ENCODE data around the gene SLC30A7. TPM values are rescaled to one million over a fixed set of nuclear protein-coding genes. Genes with fewer than 3 reads are reported as not detected.

Gene SLC30A7
- total RNA-seq, 2 donors from 2014 or later, result 32.8 to 39.2 TPM

- no peak for TF ChIP-seq CTCF (IDR thresholded peaks at IDR 0.05)
- intact Hi-C loops (cut with DNase I), result no loop called here
- H3K9me3 ChIP-seq, result no peaks in the 10 kb centered on the region
Measured at GRCh38 chr1:100860397-100860991, 35.4 kb upstream of the SLC30A7 start.

GRCh38 chr1:100861379-100861778 is 34.5 kb upstream of the SLC30A7 start:
- Histone ChIP-seq H3K27ac (no peak overlapping the region), H3K9ac (ENCODE audit: low read depth in 2 of 2, low read length in 2 of 2) (no peak overlapping the region), H3K36me3 (no peaks in the 10 kb centered on the region), H3K27me3 (no peaks in the 10 kb centered on the region), H3K4me1 (no peaks in the 10 kb centered on the region), H3K9me3 (no peaks in the 10 kb centered on the region), H3K4me3 (no peak overlapping the region)
- intact Hi-C loops (cut with DNase I), result no loop called here
- TF ChIP-seq CTCF (IDR thresholded peaks at IDR 0.05), result no peak
- DNase-seq, result no peak

More at GRCh38 chr1:100860397-100860991, 35.4 kb upstream of the SLC30A7 start:
- H3K9ac ChIP-seq (ENCODE audit: low read depth in 2 of 2, low read length in 2 of 2), result no peak overlapping the region
- no peaks in the 10 kb centered on the region for H3K4me1 ChIP-seq
- no peak overlapping the region for H3K27ac ChIP-seq
- H3K4me3 ChIP-seq, result no peak overlapping the region
- no peak for DNase-seq
- H3K36me3 ChIP-seq, result no peaks in the 10 kb centered on the region
- no peaks in the 10 kb centered on the region for H3K27me3 ChIP-seq

- no peak overlapping the region for H3K9ac ChIP-seq (ENCODE audit: low read depth in 2 of 2, low read length in 2 of 2)
- H3K4me1 ChIP-seq, result no peaks in the 10 kb centered on the region
- H3K27ac ChIP-seq, result no peak overlapping the region
- DNase-seq, result no peak
- TF ChIP-seq CTCF (IDR thresholded peaks at IDR 0.05), result no peak
- no peaks in the 10 kb centered on the region for H3K9me3 ChIP-seq
- H3K4me3 ChIP-seq, result no peak overlapping the region
- intact Hi-C loops (cut with DNase I), result no loop called here
- no peaks in the 10 kb centered on the region for H3K36me3 ChIP-seq
- H3K27me3 ChIP-seq, result no peaks in the 10 kb centered on the region
Measured at GRCh38 chr1:100862591-100862990, 33.3 kb upstream of the SLC30A7 start.

GRCh38 chr1:100866041-100866900 is 29.6 kb upstream of the SLC30A7 start:
- H3K27ac ChIP-seq, result no peak overlapping the region
- no peaks in the 10 kb centered on the region for H3K36me3 ChIP-seq
- intact Hi-C loops (cut with DNase I), result loop anchor here (5.0 kb wide), 2 partner anchors 404 to 1059 kb away; no protein-coding TSS in a partner anchor
- no peak overlapping the region for H3K4me3 ChIP-seq
- no peak for DNase-seq
- TF ChIP-seq CTCF (IDR thresholded peaks at IDR 0.05), result peak; percentile 40
- H3K9me3 ChIP-seq, result no peaks in the 10 kb centered on the region
- H3K4me1 ChIP-seq, result no peaks in the 10 kb centered on the region
- no peaks in the 10 kb centered on the region for H3K27me3 ChIP-seq
- no peak overlapping the region for H3K9ac ChIP-seq (ENCODE audit: low read depth in 2 of 2, low read length in 2 of 2)

- DNase-seq, result no peak
- Histone ChIP-seq H3K4me1 (no peaks in the 10 kb centered on the region), H3K27me3 (no peaks in the 10 kb centered on the region), H3K36me3 (no peaks in the 10 kb centered on the region), H3K4me3 (no peak overlapping the region), H3K27ac (no peak overlapping the region), H3K9ac (ENCODE audit: low read depth in 2 of 2, low read length in 2 of 2) (no peak overlapping the region), H3K9me3 (no peaks in the 10 kb centered on the region)
- TF ChIP-seq CTCF (IDR thresholded peaks at IDR 0.05), result no peak
- intact Hi-C loops (cut with DNase I), result loop anchor here (5.0 kb wide), 2 partner anchors 405 to 1060 kb away; no protein-coding TSS in a partner anchor
Measured at GRCh38 chr1:100866901-100867206, 29.0 kb upstream of the SLC30A7 start.
